BJ (cell line): ENCODE measurements around the gene MATN4. TPM values are rescaled to one million over a fixed set of nuclear protein-coding genes. Genes with fewer than 3 reads are reported as not detected.

Experiments
- CTCF ChIA-PET: fragments of 350-600 bp; formaldehyde crosslinking; extraction: SDS; loops from one replicate; lab custom pipeline; 2021; ENCODE audit warnings: antibody characterized with exemption, inconsistent platforms; lab: Yijun Ruan, JAX
- POLR2A ChIA-PET: fragments of 300-600 bp; sonication (Branson Sonifier 250); formaldehyde crosslinking; extraction: SDS; loops from one replicate; lab custom pipeline; 2021; ENCODE audit warnings: antibody characterized with exemption; lab: Charles Lee
- DNase-seq: peaks from one replicate; pipeline ENCODE4 v3.0.0-alpha.2; 2011; ENCODE audit warnings: low read depth
- H3K27me3 ChIP-seq: 2 replicates; pipeline ENCODE4 v1.6.0; 2011; ENCODE audit warnings: low read length; ENCODE audit not compliant: control insufficient read depth, insufficient read depth
- H3K36me3 ChIP-seq: 2 replicates; pipeline ENCODE4 v1.5.1; 2011; ENCODE audit warnings: low read length; ENCODE audit not compliant: control insufficient read depth, insufficient read depth
- H3K4me3 ChIP-seq: 2 replicates; pipeline ENCODE4 v1.5.1; 2011; ENCODE audit warnings: low read depth, mild to moderate bottlenecking, control low read depth, low read length
- polyA plus RNA-seq: library from polyadenylated mRNA; depleted of rRNA; stranded (reverse); fragments of >200 nt; gene quantifications from 2 replicates; pipeline ENCODE4 v1.2.3, GENCODE V29; 2011
- TF ChIP-seq, protein P1 (sequence below): IDR thresholded peaks from 2 replicates; pipeline ENCODE4 v1.5.1; 2011; ENCODE audit warnings: low read depth, mild to moderate bottlenecking, control low read depth, inconsistent platforms, low read length, moderate library complexity; ENCODE audit not compliant: insufficient read depth

Gene MATN4
- polyA plus RNA-seq, 1 experiment = 0.06 TPM

DNA sequence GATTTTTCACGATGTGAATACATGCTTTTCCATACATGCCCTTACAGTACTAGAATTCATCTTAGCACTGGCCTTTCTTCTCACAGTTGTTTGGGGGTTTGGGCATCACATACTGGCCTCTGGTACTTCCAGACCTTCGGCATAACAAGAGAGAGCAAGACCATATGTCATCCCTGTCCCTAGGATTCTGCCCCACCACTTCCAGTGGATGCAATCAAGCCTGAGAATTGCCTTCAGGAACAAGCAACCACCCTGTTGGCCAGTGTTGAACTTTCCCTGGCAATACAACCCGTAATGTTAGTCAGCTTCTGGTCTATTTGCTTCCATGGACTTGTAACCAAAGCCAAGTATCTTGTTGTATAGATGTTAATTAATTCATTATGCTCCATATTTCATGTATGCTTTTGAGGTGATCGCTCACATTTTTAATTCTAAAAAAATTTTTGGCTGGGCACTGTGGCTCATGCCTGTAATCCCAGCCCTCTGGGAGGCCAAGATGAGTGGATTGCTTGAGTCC is 38.3 kb downstream of the MATN4 start:
- H3K36me3 ChIP-seq = no peaks in the 10 kb centered on the region
- TF ChIP-seq, protein P1, sequence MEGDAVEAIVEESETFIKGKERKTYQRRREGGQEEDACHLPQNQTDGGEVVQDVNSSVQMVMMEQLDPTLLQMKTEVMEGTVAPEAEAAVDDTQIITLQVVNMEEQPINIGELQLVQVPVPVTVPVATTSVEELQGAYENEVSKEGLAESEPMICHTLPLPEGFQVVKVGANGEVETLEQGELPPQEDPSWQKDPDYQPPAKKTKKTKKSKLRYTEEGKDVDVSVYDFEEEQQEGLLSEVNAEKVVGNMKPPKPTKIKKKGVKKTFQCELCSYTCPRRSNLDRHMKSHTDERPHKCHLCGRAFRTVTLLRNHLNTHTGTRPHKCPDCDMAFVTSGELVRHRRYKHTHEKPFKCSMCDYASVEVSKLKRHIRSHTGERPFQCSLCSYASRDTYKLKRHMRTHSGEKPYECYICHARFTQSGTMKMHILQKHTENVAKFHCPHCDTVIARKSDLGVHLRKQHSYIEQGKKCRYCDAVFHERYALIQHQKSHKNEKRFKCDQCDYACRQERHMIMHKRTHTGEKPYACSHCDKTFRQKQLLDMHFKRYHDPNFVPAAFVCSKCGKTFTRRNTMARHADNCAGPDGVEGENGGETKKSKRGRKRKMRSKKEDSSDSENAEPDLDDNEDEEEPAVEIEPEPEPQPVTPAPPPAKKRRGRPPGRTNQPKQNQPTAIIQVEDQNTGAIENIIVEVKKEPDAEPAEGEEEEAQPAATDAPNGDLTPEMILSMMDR = no peak
- H3K4me3 ChIP-seq = no peak overlapping the region
- ChIA-PET CTCF (no interaction called here), POLR2A (no interaction called here)
- DNase-seq = no peak
- peaks cover 5% of the 10 kb centered on the region for H3K27me3 ChIP-seq

DNA sequence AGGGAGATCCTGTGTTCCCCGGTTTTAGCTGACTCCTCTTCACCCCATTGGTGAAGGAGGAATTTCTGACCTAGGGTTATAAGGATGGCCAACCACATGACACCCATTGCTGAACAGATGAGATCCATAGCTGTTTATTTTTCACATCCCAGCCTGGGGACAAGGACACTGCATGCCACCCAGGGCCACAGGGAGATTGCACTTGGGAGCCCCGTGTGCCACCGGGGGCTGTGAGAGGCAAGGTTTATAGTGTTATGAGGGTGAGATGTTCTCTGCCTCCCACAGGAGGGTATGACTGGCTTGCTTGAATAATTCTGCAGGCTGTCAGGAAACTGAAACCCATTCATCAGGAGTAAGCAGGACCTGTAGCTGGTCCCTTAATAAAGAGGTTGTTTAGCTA is 39.0 kb downstream of the MATN4 start:
- TF ChIP-seq, protein P1 = no peak
- ChIA-PET POLR2A (no interaction called here), CTCF (interaction anchor here (0.7 kb wide), 1 partner anchor 24 kb away, joined by 3 read pairs; no protein-coding TSS in a partner anchor)
- H3K27me3 ChIP-seq = peaks cover 4% of the 10 kb centered on the region
- no peak overlapping the region for H3K4me3 ChIP-seq
- DNase-seq = no peak
- no peaks in the 10 kb centered on the region for H3K36me3 ChIP-seq

DNA sequence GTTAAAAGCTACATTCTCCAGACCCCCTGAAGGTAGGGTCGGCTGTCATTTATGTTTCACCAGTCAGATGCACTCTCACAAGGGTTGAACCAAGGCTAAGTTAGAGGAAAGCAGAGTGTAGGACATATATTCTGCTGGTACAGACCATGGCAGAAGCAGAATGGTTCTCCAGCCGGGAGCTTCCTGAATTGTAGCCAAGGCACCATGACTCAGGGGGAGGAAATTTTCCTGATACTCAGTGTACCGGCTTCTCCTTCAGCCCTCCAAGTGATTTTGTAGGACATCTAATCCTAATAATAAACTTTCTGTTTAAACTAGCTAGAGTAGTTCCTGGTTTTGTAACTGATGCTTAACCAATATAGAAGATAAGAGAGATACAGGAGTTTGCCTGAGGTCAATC is 39.6 kb downstream of the MATN4 start:
- ChIA-PET CTCF (interaction anchor here (0.7 kb wide), 1 partner anchor 25 kb away, joined by 3 read pairs; no protein-coding TSS in a partner anchor), POLR2A (no interaction called here)
- Histone ChIP-seq H3K36me3 (no peaks in the 10 kb centered on the region), H3K4me3 (no peak overlapping the region), H3K27me3 (peaks cover 3% of the 10 kb centered on the region)
- no peak for DNase-seq
- TF ChIP-seq, protein P1 = no peak

DNA sequence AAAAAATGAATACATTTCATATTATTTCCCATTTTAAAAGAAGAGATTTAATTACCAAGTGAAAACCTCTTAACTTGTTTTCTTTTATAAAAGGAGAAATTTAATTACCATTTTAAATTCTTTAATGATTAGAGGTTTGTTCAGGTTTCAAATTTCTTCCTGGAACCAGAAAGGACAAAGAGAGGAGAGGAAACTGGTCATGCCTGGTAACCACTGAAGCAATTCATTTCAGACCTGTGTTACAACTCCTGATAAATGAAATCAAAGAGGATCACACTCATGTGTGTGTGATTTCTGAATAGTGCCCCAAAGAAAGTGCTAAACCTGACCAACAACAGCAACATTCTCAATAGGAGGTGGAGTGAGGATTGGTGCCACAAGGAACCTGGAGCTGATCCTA is 41.1 kb downstream of the MATN4 start:
- Histone ChIP-seq H3K4me3 (no peak overlapping the region), H3K27me3 (peaks cover 3% of the 10 kb centered on the region), H3K36me3 (no peaks in the 10 kb centered on the region)
- DNase-seq = no peak
- TF ChIP-seq, protein P1 = no peak
- POLR2A ChIA-PET = no interaction called here
- CTCF ChIA-PET = interaction anchor here (1.1 kb wide), 1 partner anchor 27 kb away, joined by 3 read pairs; no protein-coding TSS in a partner anchor

DNA sequence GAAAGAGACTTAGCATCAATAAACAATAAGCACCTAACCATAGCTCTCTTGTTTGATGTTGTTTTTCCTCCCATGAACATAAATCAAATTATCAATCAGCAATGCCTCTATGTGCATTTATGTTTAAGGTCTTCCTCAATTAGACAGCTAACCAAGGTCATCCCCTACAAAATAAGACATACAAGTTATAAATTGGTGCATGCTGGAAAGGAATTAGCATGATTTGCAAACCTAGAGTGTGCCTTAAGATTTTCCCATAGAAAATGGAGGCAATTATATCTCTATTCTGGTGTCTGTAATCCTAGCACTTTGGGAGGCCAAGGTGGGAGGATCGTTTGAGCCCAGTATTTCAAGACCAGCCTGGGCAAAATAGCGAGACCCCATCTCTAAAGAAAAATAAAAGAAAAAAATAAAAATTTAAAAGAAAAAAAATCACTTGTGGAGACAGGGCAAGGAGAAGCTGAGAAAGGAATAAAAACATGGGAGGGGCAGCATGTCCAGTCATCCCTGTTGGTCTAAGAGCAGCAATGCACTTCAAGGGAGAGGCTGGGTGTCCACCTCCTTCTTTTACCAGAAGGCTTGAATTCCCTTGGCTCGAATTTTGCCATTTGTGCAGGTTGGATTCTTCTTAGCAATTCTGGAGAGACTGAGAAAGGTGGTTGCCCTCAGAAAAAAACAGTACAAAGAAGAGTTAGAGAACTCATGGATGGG is 44.4 kb downstream of the MATN4 start:
- TF ChIP-seq, protein P1 = no peak
- CTCF ChIA-PET = interaction anchor here (2.2 kb wide), 1 partner anchor 10 kb away, joined by 5 read pairs; the partner anchor contains the start of gene SLPI
- Histone ChIP-seq H3K27me3 (peaks cover 6% of the 10 kb centered on the region), H3K36me3 (no peaks in the 10 kb centered on the region), H3K4me3 (no peak overlapping the region)
- POLR2A ChIA-PET = no interaction called here
- no peak for DNase-seq
